SKM-1 treated with dmso at 0.1 percent for 144 hours (cell line): ENCODE results near the gene PLA2G2C.

Experiments
- DNase-seq: peaks from one replicate; lab custom pipeline; 2025; ENCODE audit not compliant: unreplicated experiment; lab: John Stamatoyannopoulos, UW

PLA2G2C gene

DNA sequence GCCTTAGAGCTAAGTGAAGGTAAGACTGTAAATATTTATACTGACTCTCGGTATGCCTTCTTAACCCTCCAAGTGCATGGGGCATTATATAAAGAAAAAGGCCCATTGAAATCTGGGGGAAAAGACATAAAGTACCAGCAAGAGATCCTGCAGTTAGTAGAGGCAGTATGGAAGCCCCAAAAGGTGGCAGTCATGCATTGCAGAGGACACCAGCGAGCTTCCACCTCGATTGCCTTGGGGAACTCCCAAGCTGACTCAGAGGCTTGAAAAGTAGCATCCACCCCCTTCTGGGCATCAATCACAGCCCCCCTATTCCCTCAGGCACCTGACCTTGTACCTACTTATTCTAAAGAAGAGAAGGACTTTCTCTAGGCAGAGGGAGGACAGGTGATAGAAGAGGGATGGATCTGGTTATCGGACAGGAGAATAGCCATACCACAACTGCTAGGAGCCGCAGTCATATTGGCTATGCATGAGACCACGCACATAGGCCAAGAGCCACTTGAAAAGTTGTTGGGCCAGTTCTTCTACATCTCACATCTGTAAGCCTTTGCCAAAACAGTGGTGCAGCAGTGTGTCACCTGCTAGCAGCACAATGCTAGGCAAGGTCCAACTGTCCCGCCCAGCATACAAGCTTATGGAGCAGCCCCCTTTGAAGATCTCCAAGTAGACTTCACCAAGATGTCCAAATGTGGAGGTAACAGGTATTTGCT lies 27.8 kb downstream of the PLA2G2C start:
- DNase-seq = no peak

- no peak for DNase-seq
Measured at GRCh38 chr1:20154301-20154831, 32.0 kb downstream of the PLA2G2C start.

- peak; percentile 25 for DNase-seq
Measured at GRCh38 chr1:20153000-20153418, 33.3 kb downstream of the PLA2G2C start.

DNA sequence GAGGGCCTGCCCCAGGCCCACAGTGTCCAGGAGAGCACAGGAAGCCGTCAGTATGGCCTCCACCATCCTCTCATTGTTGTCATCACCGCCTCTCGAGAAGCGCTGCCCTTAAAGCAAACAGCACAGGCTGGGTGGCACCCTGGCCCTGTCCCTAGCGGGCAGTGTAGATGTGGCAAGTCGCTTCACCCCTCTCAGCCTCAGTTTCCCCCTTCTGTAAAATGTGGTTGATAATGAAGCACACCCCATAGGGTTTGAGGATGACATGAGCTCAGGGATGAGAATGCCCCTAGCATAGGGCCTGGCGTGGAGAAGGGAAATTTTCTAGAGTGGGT lies 33.8 kb downstream of the PLA2G2C start:
- no peak for DNase-seq

GRCh38 chr1:20151906-20152598 lies 34.3 kb downstream of the PLA2G2C start:
- DNase-seq = peak; percentile 51

- no peak for DNase-seq
Measured at GRCh38 chr1:20150969-20151368, 35.3 kb downstream of the PLA2G2C start.

- DNase-seq = no peak
Measured at GRCh38 chr1:20150326-20150705, 36.0 kb downstream of the PLA2G2C start.

GRCh38 chr1:20149601-20150325 lies 36.6 kb downstream of the PLA2G2C start:
- DNase-seq = no peak

GRCh38 chr1:20148571-20149500 lies 37.5 kb downstream of the PLA2G2C start:
- no peak for DNase-seq

- DNase-seq = no peak
Measured at GRCh38 chr1:20147846-20148570, 38.3 kb downstream of the PLA2G2C start.

DNA sequence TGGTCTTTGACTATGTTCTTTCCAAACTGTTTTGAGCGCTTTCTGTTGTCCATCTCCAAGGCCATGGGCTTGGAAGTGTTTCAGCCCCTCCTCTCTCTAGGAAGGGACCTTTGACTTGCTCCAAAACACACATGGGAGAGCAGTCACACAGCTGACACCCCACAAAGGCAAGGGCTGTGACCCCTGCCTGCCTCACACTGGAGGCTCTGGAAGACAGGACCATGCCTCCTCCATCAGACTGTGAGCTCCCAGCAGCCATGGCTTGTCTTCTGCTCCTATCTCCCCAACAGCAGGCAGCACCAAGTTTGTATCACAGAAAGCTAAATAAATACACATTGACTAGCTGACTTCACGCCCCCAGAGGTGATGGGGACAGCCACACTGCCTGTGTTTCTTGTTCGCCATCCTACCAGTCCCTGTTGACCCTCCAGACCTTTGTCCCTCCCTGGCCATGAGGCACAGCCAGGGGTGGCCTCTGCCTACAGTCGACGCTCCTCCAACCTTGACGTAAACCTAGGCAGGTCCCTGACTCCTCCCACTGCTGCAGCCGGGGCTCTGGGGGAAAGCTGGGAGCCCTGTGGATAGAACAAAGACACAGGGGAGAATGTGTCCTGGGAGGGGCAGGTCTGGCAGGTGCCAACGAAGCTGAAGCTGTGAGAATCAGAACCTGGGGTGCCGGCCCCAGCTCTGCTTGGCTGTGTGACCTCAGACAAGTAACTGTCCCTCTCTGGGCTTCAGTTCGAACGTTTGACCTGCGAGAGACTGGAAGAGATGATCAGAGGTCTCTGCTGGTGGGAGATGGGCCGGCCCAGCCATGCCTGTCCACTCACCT lies 42.4 kb downstream of the PLA2G2C start:
- DNase-seq = no peak

- no peak for DNase-seq
Measured at GRCh38 chr1:20143318-20143717, 43.0 kb downstream of the PLA2G2C start.

DNA sequence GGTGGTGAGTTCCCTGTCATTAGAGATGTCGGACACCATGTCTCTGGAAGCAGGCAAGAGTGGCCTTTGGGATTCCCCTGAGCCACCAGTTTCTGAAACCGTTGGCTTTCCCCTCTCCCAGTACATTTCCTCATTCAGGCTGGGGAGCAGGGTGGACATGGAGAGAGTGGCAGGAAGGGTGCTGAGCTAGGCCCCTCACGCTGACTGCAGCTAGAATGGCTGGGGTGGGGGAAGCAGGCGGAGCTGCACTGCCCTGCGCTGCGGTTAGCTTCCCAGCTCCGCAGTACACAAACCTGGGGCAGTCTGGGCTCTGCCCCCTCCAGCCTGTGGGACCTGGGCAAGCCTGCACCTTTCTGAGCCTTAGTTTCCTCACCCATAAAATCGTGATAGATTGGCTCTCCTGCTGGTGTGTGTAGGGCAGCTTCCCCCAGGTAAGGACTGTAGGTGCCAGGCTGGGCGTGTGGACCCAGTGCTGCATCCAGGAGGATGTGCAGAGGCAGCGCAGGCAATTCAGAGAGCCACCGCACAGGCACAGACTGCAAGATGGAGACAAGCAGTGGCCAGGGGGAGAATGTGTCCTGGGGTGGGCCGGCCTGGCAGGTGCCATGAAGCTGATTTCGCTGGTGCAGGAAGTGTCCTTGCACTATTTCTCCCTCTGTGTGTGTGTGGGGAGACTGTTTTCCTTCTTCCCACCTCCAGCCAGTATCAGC lies 44.2 kb downstream of the PLA2G2C start:
- DNase-seq = no peak

GRCh38 chr1:20141466-20141865 lies 44.9 kb downstream of the PLA2G2C start:
- DNase-seq = no peak

- no peak for DNase-seq
Measured at GRCh38 chr1:20141001-20141400, 45.3 kb downstream of the PLA2G2C start.

DNA sequence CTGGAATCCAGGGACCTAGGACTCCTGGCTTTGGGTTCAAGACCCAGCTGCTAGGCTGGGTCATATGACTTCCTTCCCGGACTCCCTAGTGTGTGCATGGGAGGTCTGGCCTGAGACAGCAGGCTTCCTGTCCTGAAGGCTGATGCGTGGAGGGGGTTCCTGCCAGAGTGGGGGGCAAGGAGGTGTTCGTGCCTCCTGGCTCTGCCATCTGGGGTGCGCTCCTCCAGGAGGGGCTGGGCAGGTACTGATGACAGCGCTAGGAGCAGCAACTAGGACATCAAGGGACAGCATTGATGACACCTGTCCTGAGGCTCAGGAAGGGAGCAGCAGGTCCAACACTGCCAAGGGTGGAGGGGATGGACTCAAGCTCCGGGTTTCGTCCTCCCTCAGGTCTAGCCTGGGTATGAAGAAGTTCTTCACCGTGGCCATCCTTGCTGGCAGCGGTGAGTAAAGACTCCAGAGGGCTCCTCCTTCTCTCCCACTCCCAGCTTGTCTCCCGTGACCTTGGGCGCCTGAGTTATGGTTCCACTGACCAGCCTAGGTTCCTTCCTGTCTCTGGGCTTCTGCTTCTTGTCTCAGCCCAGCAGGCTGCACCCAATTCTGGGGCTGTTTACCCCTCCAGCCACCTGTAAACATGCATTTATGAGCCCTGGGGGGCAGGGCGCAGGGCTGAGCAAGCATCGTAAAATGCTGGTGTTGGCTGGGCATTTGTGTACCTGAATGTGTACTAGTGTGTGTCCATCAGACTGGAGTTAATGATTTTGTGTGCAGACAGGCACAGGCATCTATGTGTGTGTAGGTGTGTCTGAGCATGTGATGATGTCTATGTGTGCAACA lies 46.3 kb downstream of the PLA2G2C start:
- DNase-seq = no peak

- no peak for DNase-seq
Measured at GRCh38 chr1:20138961-20139550, 47.3 kb downstream of the PLA2G2C start, which contains the start of gene PLA2G2F. PLA2G2F (plus strand) TSS chr1:20139323; CDS start chr1:20139428, 105 bp downstream.
